Thoracic aorta (tissue), 2 donors: ENCODE measurements around the gene ANKRD11. TPM values are rescaled to one million over a fixed set of nuclear protein-coding genes. Genes with fewer than 3 reads are reported as not detected.

Experiments used
- ATAC-seq: fragments of 150-250 bp; one replicate; pipeline ENCODE4 v1.8.0; 2017; ENCODE audit warnings: low read depth; ENCODE audit not compliant: insufficient number of reproducible peaks, low FRiP score
- DNase-seq: peaks from one replicate; pipeline ENCODE4 v3.0.0-alpha.2; 2020; ENCODE audit warnings: low spot score
- H3K27ac ChIP-seq, 2 donors: fragments of 200-600 bp; sonication (generic); 1 replicate in 1 of 2; 2 replicates in 1 of 2; pipeline ENCODE4 v1.5.1; 2016; ENCODE audit warnings: mild to moderate bottlenecking in 2 of 2, moderate library complexity in 2 of 2
- H3K27me3 ChIP-seq: fragments of 200-600 bp; sonication (generic); replicated peaks from 2 replicates; pipeline ENCODE4 v1.6.0; 2016; ENCODE audit warnings: mild to moderate bottlenecking; ENCODE audit not compliant: insufficient read depth
- H3K36me3 ChIP-seq: fragments of 200-600 bp; sonication (generic); one replicate; pipeline ENCODE4 v1.5.1; 2016
- H3K4me1 ChIP-seq, 2 donors: fragments of 200-600 bp; sonication (generic); 1 replicate in 1 of 2; 2 replicates in 1 of 2; pipeline versions ENCODE4 v1.5.1 to v1.6.0; 2016; ENCODE audit warnings: low read depth in 2 of 2, mild to moderate bottlenecking in 1 of 2; ENCODE audit not compliant: control insufficient read depth in 1 of 2
- H3K4me3 ChIP-seq: fragments of 200-600 bp; sonication (generic); 2 replicates; pipeline ENCODE4 v1.5.1; 2016; ENCODE audit warnings: mild to moderate bottlenecking
- H3K9me3 ChIP-seq: fragments of 200-600 bp; sonication (generic); 2 replicates; pipeline ENCODE4 v1.5.1; 2016
- CTCF ChIP-seq: fragments of 200-600 bp; sonication (generic); IDR thresholded peaks from one replicate; pipeline ENCODE4 v1.5.1; 2019; ENCODE audit warnings: antibody characterized with exemption
- total RNA-seq, 2 donors: library from RNA; depleted of rRNA; stranded (reverse); fragments of >200 nt; gene quantifications; one replicate each; pipeline versions ENCODE4 v1.1.0 to v1.2.3, GENCODE V29; 2016

ANKRD11 gene
- total RNA-seq, 2 donors from 2014 or later = 125 to 129 TPM

GRCh38 chr16:89534252-89534756 lies 43.9 kb upstream of the ANKRD11 start:
- Histone ChIP-seq H3K27me3 (no peaks in the 10 kb centered on the region), H3K4me1 (no peaks in the 10 kb centered on the region), H3K9me3 (no peaks in the 10 kb centered on the region), H3K36me3 (peaks cover 73% of the 10 kb centered on the region), H3K4me3 (no peak overlapping the region), H3K27ac (no peak overlapping the region)
- no peak for TF ChIP-seq CTCF
- DNase-seq = no peak
- ATAC-seq = no peak

- Histone ChIP-seq H3K4me1 (no peaks in the 10 kb centered on the region), H3K27me3 (no peaks in the 10 kb centered on the region), H3K4me3 (no peak overlapping the region), H3K27ac (no peak overlapping the region), H3K36me3 (peaks cover 73% of the 10 kb centered on the region), H3K9me3 (no peaks in the 10 kb centered on the region)
- DNase-seq (no peak), ATAC-seq (no peak)
- TF ChIP-seq CTCF = no peak
Measured at GRCh38 chr16:89531821-89532526, 41.6 kb upstream of the ANKRD11 start.

- no peak for ATAC-seq
- Histone ChIP-seq H3K9me3 (no peaks in the 10 kb centered on the region), H3K36me3 (peaks cover 79% of the 10 kb centered on the region), H3K4me3 (no peak overlapping the region), H3K27ac (no peak overlapping the region), H3K27me3 (no peaks in the 10 kb centered on the region), H3K4me1 (no peaks in the 10 kb centered on the region)
- TF ChIP-seq CTCF = no peak
- DNase-seq = no peak
Measured at GRCh38 chr16:89530401-89531381, 40.3 kb upstream of the ANKRD11 start.

GRCh38 chr16:89529097-89529496 lies 38.7 kb upstream of the ANKRD11 start:
- Histone ChIP-seq H3K4me3 (no peak overlapping the region), H3K27ac (no peak overlapping the region), H3K9me3 (no peaks in the 10 kb centered on the region), H3K4me1 (no peaks in the 10 kb centered on the region), H3K27me3 (no peaks in the 10 kb centered on the region), H3K36me3 (peaks cover 71% of the 10 kb centered on the region)
- ATAC-seq (no peak), DNase-seq (no peak)
- no peak for TF ChIP-seq CTCF
